ENCODE data around the gene LAX1.
"Not testable (repeated sequence)": the region's sequence is repeated elsewhere in the genome, so short reads cannot be mapped to it uniquely, and the experiment has no call there.

LAX1 gene

GRCh38 chr1:203769505-203770343, 4.7 kb downstream of the LAX1 start:
- DNase-seq: no peak

GRCh38 chr1:203771901-203772301, 6.9 kb downstream of the LAX1 start:
- no peak for DNase-seq

GRCh38 chr1:203772836-203773235, 7.9 kb downstream of the LAX1 start:
- DNase-seq: no peak

GRCh38 chr1:203776636-203777035, 11.7 kb downstream of the LAX1 start:
- DNase-seq: no peak

GRCh38 chr1:203777596-203777995, 12.6 kb downstream of the LAX1 start:
- DNase-seq: no peak

GRCh38 chr1:203778146-203778545, 13.2 kb downstream of the LAX1 start:
- no peak for DNase-seq

- no peak for DNase-seq
Measured at GRCh38 chr1:203778789-203779188, 13.8 kb downstream of the LAX1 start.

GRCh38 chr1:203781962-203782361, 17.0 kb downstream of the LAX1 start:
- no peak for DNase-seq

- DNase-seq: no peak
Measured at GRCh38 chr1:203789966-203790365, 25.0 kb downstream of the LAX1 start.

- no peak for DNase-seq
Measured at GRCh38 chr1:203791498-203791897, 26.5 kb downstream of the LAX1 start.

- no peak for DNase-seq
Measured at GRCh38 chr1:203792486-203792885, 27.5 kb downstream of the LAX1 start.

GRCh38 chr1:203793561-203793960, 28.6 kb downstream of the LAX1 start:
- DNase-seq: not testable (repeated sequence)

GRCh38 chr1:203794764-203795440, 29.9 kb downstream of the LAX1 start:
- no peak for DNase-seq

GRCh38 chr1:203795441-203796235, 30.7 kb downstream of the LAX1 start, which contains the start of the genes ZBED6 and ZC3H11A:
TSS of gene ZBED6 (plus strand) at chr1:203795623. CDS start at chr1:203797523, 1,900 bp downstream.
TSS of gene ZC3H11A (plus strand) at chr1:203795623. CDS start at chr1:203817071, 21,448 bp downstream.
- peak; percentile 99 for DNase-seq

- DNase-seq: peak; percentile 50
Measured at GRCh38 chr1:203796236-203796605, 31.2 kb downstream of the LAX1 start.

GRCh38 chr1:203797216-203797615, 32.2 kb downstream of the LAX1 start:
- no peak for DNase-seq

GRCh38 chr1:203797948-203798655, 33.1 kb downstream of the LAX1 start:
- DNase-seq: no peak

GRCh38 chr1:203799157-203799556, 34.2 kb downstream of the LAX1 start:
- DNase-seq: no peak

GRCh38 chr1:203799971-203800370, 35.0 kb downstream of the LAX1 start:
- no peak for DNase-seq

GRCh38 chr1:203805689-203806088, 40.7 kb downstream of the LAX1 start:
- no peak for DNase-seq

- DNase-seq: no peak
Measured at GRCh38 chr1:203807196-203807595, 42.2 kb downstream of the LAX1 start.

- DNase-seq: no peak
Measured at GRCh38 chr1:203813581-203814341, 48.8 kb downstream of the LAX1 start.
